Duodenal mucosa (tissue), 2 donors: ENCODE data around the gene TMEM11.

Experiments
- H3K27ac ChIP-seq: one replicate; pipeline ENCODE4 v1.7.0; 2013; ENCODE audit warnings: low read depth, low read length
- H3K27me3 ChIP-seq, 2 donors: one replicate each; pipeline ENCODE4 v1.7.0; 2013; ENCODE audit warnings: low read length in 2 of 2, control low read depth in 1 of 2; ENCODE audit not compliant: insufficient read depth in 2 of 2, control insufficient read depth in 1 of 2
- H3K36me3 ChIP-seq, 2 donors: one replicate each; pipeline ENCODE4 v1.7.0; 2013; ENCODE audit warnings: low read length in 2 of 2, control low read depth in 1 of 2; ENCODE audit not compliant: insufficient read depth in 2 of 2, control insufficient read depth in 1 of 2
- H3K4me1 ChIP-seq, 2 donors: one replicate each; pipeline ENCODE4 v1.7.0; 2013; ENCODE audit warnings: low read length in 2 of 2, control low read depth in 1 of 2; ENCODE audit not compliant: insufficient read depth in 2 of 2, control insufficient read depth in 1 of 2
- H3K4me3 ChIP-seq, 2 donors: one replicate each; pipeline ENCODE4 v1.7.0; 2013; ENCODE audit warnings: low read length in 2 of 2, low read depth in 1 of 2
- H3K9ac ChIP-seq, 2 donors: one replicate each; pipeline ENCODE4 v1.7.0; 2013; ENCODE audit warnings: low read length in 2 of 2, low read depth in 1 of 2
- H3K9me3 ChIP-seq, 2 donors: one replicate each; pipeline ENCODE4 v1.7.0; 2013; ENCODE audit warnings: low read length in 2 of 2, control low read depth in 1 of 2; ENCODE audit not compliant: control insufficient read depth in 1 of 2

TMEM11 gene

GRCh38 chr17:21210411-21211076 lies 3.4 kb downstream of the TMEM11 start:
- Histone ChIP-seq H3K9ac (no peak overlapping the region), H3K4me3 (peak overlapping the region in 1 of 2 donors; percentile 13), H3K27ac (no peak overlapping the region), H3K4me1 (peaks cover 48 to 49% of the 10 kb centered on the region in 2 donors), H3K36me3 (peaks cover 7 to 21% of the 10 kb centered on the region in 2 donors), H3K27me3 (no peaks in the 10 kb centered on the region), H3K9me3 (no peaks in the 10 kb centered on the region)

- H3K9me3 ChIP-seq = no peaks in the 10 kb centered on the region
- H3K36me3 ChIP-seq = peaks cover 7 to 24% of the 10 kb centered on the region in 2 donors
- peaks cover 41% of the 10 kb centered on the region in 2 donors for H3K4me1 ChIP-seq
- H3K9ac ChIP-seq = no peak overlapping the region
- H3K27me3 ChIP-seq = no peaks in the 10 kb centered on the region
- no peak overlapping the region for H3K27ac ChIP-seq
- H3K4me3 ChIP-seq = peak overlapping the region in 1 of 2 donors; percentile 9
These were observed 4.3 kb downstream of the TMEM11 start for GRCh38 chr17:21209511-21210175.

GRCh38 chr17:21208352-21208751 lies 5.6 kb downstream of the TMEM11 start:
- no peak overlapping the region for H3K4me3 ChIP-seq
- H3K9me3 ChIP-seq = no peaks in the 10 kb centered on the region
- H3K27me3 ChIP-seq = no peaks in the 10 kb centered on the region
- H3K27ac ChIP-seq = no peak overlapping the region
- H3K4me1 ChIP-seq = peaks cover 40 to 41% of the 10 kb centered on the region in 2 donors
- H3K36me3 ChIP-seq = peaks cover 7 to 24% of the 10 kb centered on the region in 2 donors
- H3K9ac ChIP-seq = no peak overlapping the region

GRCh38 chr17:21204935-21205334 lies 9.0 kb downstream of the TMEM11 start:
- Histone ChIP-seq H3K4me1 (peaks cover 7 to 8% of the 10 kb centered on the region in 2 donors), H3K4me3 (no peak overlapping the region)

GRCh38 chr17:21202512-21202911 lies 11.4 kb downstream of the TMEM11 start:
- Histone ChIP-seq H3K4me3 (no peak overlapping the region), H3K9ac (no peak overlapping the region), H3K27ac (no peak overlapping the region), H3K27me3 (no peaks in the 10 kb centered on the region), H3K4me1 (peaks cover 0 to 6% of the 10 kb centered on the region in 2 donors), H3K9me3 (no peaks in the 10 kb centered on the region), H3K36me3 (peaks cover 9 to 28% of the 10 kb centered on the region in 2 donors)

More at GRCh38 chr17:21204935-21205334, 9.0 kb downstream of the TMEM11 start:
- no peak overlapping the region for H3K27ac ChIP-seq
- H3K27me3 ChIP-seq = no peaks in the 10 kb centered on the region
- no peaks in the 10 kb centered on the region for H3K9me3 ChIP-seq
- no peak overlapping the region for H3K9ac ChIP-seq
- H3K36me3 ChIP-seq = peaks cover 7 to 26% of the 10 kb centered on the region in 2 donors

- Histone ChIP-seq H3K27me3 (no peaks in the 10 kb centered on the region), H3K4me3 (no peak overlapping the region), H3K9me3 (no peaks in the 10 kb centered on the region), H3K9ac (no peak overlapping the region), H3K27ac (no peak overlapping the region), H3K4me1 (peaks cover 0 to 6% of the 10 kb centered on the region in 2 donors), H3K36me3 (peaks cover 10 to 34% of the 10 kb centered on the region in 2 donors)
These were observed 12.1 kb downstream of the TMEM11 start for GRCh38 chr17:21201874-21202273.

GRCh38 chr17:21201298-21201595 lies 12.7 kb downstream of the TMEM11 start:
- H3K4me3 ChIP-seq = no peak overlapping the region
- H3K4me1 ChIP-seq = peaks cover 0 to 6% of the 10 kb centered on the region in 2 donors
- H3K27me3 ChIP-seq = no peaks in the 10 kb centered on the region
- H3K36me3 ChIP-seq = peaks cover 10 to 38% of the 10 kb centered on the region in 2 donors
- no peak overlapping the region for H3K27ac ChIP-seq
- no peak overlapping the region for H3K9ac ChIP-seq
- H3K9me3 ChIP-seq = no peaks in the 10 kb centered on the region

GRCh38 chr17:21200590-21201297 lies 13.2 kb downstream of the TMEM11 start:
- Histone ChIP-seq H3K4me3 (no peak overlapping the region), H3K27me3 (no peaks in the 10 kb centered on the region), H3K9ac (no peak overlapping the region), H3K9me3 (no peaks in the 10 kb centered on the region), H3K36me3 (peaks cover 10 to 41% of the 10 kb centered on the region in 2 donors), H3K4me1 (peaks cover 0 to 6% of the 10 kb centered on the region in 2 donors), H3K27ac (no peak overlapping the region)

- H3K36me3 ChIP-seq = peaks cover 10 to 40% of the 10 kb centered on the region in 2 donors
- no peaks in the 10 kb centered on the region for H3K9me3 ChIP-seq
- H3K27ac ChIP-seq = no peak overlapping the region
- H3K27me3 ChIP-seq = no peaks in the 10 kb centered on the region
- peaks cover 0 to 6% of the 10 kb centered on the region in 2 donors for H3K4me1 ChIP-seq
- no peak overlapping the region for H3K4me3 ChIP-seq
- no peak overlapping the region for H3K9ac ChIP-seq
These were observed 14.1 kb downstream of the TMEM11 start for GRCh38 chr17:21199856-21200255.

GRCh38 chr17:21199311-21199710 lies 14.7 kb downstream of the TMEM11 start:
- no peak overlapping the region for H3K27ac ChIP-seq
- no peak overlapping the region for H3K9ac ChIP-seq
- no peak overlapping the region for H3K4me3 ChIP-seq
- H3K36me3 ChIP-seq = peaks cover 10 to 40% of the 10 kb centered on the region in 2 donors
- no peaks in the 10 kb centered on the region for H3K27me3 ChIP-seq
- H3K4me1 ChIP-seq = peaks cover under 1 to 7% of the 10 kb centered on the region in 2 donors
- no peaks in the 10 kb centered on the region for H3K9me3 ChIP-seq
